Stimulated activated CD8-positive, alpha-beta memory T cell treated with anti-CD3 and anti-CD28 coated beads, Interleukin-2, amount 100 ng/mL, for 1 hour (primary cell): ENCODE results near the gene LRP5.
A peak's percentile ranks its signal among the peaks of the same experiment; 100 is the strongest.
"Not testable (repeated sequence)": the region's sequence is repeated elsewhere in the genome, so short reads cannot be mapped to it uniquely, and the experiment has no call there.

Source experiments
- DNase-seq, 2 donors: peaks; one replicate each; pipeline ENCODE4 v3.0.0-alpha.2; 2020; ENCODE audit warnings: low read depth in 2 of 2

LRP5 gene

DNA sequence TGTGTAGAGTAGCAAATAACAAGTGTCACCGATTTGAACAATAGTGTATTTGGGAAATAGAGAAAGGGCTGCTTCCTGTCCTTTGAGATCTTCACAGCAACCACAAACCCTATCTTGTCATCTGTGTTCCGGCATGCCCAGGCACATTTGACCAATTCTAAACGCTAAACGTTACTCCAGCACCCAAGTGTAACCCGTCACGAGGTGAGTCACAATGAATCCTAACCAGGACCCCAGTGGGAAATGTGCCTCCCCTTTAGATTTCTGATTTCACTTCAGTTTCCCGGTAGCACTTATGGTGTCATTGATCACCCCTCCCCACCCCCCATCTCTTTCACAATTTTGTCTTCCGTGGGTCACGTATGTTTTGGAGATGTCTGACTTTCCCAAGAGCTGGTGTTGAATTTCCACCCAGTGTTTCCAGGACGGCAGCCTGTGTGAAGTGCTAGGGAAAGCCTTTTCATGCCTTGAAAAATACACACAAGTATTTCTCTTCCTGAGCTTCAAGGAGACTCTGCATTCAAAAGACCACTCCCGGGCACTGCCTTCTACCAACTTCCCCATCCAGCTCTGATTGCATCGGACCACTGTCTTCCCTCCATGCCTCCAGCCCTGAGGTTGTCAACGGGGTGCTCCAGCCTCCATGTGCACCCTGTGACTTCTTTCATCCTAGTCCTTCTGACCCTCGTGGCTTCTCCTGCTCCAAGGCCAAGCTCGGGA lies 30.1 kb upstream of the LRP5 start:
- DNase-seq = no peak

DNA sequence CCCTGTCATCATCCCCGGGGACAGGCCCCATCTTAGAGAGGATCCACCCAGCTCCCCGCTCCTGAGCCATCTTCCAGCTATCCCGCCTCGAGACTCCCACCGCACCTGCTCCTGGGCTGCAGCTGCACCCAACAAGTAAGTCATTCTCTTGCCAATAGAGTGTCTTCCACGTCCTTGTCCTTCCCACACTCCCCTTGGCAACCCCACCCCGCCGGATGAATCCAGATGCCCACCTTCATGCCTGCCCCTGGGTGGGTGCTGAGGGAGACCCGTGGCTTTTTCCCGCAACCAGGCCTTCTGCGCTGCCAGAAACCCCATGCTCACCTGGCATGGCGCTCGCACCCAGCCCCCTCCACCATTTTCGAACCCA lies 29.5 kb upstream of the LRP5 start:
- DNase-seq = no peak

DNA sequence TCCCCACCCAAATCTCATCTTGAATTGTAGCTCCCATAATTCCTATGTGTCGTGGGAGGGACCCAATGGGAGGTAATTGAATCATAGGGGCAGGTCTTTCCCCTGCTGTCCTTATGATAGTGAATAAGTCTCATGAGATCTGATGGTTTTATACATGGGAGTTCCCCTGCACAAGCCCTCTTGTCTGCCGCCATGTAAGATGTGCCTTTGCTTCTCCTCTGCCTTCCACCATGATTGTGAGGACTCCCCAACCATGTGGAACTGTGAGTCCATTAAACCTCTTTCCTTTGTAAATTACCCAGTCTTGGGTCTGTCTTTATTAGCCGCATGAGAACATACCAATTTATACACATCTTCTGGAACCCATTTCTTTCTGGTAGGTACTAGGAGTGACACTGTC lies 27.8 kb upstream of the LRP5 start:
- not testable (repeated sequence) for DNase-seq

DNA sequence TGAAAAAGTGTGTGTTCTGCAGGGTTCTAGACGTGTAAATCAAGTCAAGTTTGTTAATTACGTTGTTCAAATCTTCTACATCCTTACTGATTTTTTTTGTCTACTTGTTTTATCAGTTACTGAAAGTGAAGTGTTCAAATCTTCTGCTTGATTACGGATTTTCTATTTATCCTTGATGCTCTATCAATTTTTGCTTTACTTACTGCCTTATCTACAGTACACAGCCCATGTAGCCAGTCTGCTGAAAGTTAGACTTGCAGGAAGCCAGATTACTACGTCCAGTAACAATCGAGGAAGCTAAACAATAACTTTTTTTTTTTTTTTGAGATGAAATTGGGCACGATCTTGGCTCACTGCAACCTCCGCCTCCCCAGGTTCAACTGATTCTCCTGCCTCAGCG lies 25.0 kb upstream of the LRP5 start:
- no peak for DNase-seq

GRCh38 chr11:68289456-68289855 lies 22.9 kb upstream of the LRP5 start:
- no peak for DNase-seq

- DNase-seq = no peak
Observed at GRCh38 chr11:68293708-68294107, 18.7 kb upstream of the LRP5 start.

DNA sequence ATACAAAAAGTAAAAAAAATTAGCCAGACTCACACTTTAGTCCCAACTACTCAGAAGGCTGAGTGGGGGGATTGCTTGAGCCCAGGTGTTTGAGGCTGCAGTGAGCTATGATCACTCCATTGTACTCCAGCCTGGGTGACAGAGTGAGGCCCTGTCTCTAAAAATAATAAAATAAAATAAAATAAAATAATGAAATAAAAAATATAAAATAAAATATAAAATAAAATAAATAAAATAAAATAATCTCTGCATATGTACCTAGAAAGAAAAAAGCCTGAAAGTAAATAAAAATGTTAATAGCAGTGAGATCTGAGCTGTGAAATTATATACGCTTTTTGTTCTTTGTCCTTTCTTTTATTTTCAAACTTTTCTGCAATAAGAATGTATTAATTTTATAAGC lies 17.1 kb upstream of the LRP5 start:
- DNase-seq = no peak

DNA sequence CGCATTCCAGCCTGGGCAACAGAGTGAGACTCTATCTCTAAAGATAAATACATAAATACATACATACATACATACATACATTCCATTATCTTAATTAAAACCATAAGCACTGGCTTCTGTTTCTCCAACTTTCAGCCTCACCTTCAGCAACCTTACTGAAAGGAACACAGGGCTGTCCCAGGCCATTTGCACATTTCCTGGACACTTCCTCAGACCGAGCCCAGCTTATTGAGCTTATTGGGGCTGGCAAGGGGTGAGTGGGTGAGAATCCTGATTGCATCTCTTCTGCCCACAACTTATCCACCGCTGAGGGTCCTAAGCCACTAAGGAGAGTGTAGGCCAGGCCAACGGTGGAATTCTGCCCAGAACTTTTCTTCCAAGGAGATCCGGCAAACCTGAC lies 16.5 kb upstream of the LRP5 start:
- DNase-seq = no peak

DNA sequence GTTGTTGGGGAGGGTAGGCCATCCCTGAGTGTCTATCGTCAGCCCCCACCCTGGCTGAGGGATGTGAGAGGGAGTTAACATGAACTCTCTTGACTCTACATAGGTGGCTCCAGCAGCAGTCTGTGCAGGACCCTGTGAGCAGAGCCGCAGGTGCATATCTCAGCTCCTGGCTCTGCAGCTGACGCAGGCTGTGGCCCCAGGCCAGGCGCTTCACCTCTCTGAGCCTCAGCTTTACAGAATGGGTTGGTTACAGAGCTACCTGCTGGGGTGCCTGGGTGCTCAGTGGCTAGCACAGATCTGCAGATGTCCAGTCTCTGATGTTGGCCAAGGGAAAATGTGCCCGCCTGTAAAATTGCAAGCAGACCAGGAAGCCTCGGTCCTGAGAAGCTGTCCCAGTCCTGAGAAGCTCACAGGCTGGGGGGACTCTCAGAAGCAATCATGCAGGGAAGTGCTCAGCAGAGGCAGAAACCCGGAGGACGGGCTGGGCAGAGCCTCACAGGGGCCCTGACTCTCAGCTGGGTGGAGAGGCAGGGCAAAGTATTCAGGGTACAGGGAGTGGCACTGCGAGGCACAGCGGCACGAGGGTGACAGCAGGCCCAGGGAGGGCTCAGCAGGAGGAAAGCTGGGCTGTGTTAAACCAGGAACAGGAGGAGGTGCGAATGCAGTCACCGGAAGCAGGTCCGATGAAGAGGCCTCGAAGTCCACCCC lies 15.9 kb upstream of the LRP5 start:
- no peak for DNase-seq

DNA sequence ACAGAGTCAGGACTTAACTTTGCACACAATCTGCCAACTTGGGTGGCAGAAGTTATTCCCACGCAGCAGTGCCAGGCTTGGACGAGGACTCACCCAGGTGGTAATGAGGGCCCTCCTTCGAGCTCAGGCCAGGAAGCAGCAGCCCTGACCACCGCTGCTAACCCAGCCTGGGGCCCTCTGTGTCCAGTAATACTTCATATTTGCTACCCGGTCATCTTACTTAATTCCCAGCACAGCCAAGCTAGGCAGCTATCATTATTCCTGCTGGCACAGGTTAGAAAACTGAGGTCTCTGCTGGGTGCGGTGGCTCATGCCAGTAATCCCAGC lies 15.4 kb upstream of the LRP5 start:
- no peak for DNase-seq

DNA sequence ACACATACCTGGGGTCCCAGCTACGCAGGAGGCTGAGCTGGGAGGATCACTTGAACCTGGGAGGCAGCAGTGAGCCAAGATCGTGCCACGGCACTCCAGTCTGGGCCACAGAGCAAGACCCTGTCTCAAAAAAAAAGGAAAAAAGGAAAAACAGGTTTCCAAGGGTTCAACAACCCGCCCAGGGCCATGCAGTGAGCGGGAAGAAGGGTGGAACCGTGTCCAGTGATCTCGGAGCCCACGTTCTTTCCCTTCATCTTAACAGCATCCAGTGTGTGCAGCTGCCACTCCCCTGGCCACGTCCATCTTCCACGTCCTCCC lies 14.9 kb upstream of the LRP5 start:
- DNase-seq = no peak

DNA sequence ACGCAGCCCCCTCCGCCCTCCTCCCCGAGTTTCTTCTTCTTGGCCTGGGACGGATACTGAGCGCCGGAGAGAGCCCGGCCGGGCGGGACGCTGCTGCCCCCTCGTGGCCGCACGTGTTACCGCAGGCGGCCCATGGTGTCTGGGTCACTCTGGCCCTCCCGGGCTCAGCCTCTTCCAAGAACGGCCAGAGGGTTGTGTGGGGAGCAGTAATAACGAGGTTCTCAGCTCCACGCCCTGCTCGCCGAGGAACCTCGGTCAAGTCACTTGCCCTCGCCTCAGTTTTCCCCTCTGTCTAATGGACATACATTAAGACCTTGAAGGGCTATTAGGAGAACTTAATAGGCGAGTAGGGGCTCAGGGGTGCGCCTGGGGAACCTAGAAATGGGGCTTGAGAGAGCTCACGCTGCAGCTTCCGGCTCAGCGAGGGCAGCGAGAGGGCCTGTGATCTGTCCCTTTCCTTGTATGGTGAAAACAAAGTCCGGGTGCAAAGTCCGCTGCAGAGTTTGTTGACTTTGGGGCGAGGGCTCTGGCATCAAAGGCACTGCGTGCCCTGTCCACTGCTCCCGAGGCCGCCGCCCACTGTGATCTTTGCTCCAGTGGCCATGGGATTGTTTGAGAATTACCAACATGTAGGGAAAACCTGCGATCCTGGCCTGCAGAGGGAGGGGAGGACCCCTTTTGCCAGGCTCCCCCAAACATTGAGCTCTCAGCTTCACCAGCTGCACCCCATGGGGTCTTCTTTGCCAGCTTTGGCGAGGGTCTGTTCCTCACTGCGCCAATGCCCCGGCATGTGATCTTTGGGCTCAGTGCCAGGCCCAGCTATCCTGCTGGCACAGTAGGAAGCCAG lies 14.4 kb upstream of the LRP5 start:
- DNase-seq = peak; percentile 43 to 51

- no peak for DNase-seq
Observed at GRCh38 chr11:68298659-68299516, 13.5 kb upstream of the LRP5 start.

GRCh38 chr11:68299517-68299879 lies 12.9 kb upstream of the LRP5 start:
- not testable (repeated sequence) for DNase-seq

GRCh38 chr11:68300076-68300830 lies 12.1 kb upstream of the LRP5 start:
- DNase-seq = no peak

DNA sequence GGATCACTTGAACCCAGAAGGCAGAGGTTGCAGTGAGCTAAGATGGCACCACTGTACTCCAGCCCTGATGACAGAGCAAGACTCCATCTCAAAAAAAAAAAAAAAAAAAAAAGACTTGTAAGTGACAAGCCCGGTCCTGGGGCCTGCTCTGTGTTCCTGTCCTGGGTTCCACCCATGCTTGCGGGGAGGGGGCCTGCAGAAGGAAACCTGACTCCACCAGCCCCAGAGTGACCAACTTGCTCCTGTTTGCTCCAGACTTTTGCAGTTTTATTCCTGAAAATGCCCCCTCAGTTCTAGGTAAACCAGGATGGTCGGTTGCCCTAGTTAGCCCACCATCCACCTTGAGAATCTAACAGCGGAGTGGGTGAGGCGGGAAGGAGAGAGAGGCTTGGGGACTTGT lies 10.1 kb upstream of the LRP5 start:
- DNase-seq = no peak

GRCh38 chr11:68302670-68303069 lies 9.7 kb upstream of the LRP5 start:
- no peak for DNase-seq

DNA sequence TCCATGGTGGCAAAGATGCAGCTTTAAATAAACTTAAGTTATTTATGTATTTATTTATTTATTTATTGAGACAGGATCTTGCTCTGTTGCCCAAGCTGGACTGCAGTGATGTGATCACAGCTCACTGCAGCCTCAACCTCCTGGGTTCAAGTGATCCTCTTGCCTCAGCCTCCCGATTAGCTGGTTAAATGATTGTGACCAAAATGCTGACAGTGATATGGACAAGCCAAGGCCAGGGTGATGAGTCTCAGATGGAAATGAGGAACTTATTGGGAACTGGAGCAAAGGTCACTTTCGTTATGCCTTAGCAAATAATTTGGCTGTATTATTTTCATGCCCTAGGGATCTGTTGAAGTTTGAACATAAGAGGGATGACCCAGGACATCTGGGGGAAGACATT lies 9.3 kb upstream of the LRP5 start:
- DNase-seq = no peak

DNA sequence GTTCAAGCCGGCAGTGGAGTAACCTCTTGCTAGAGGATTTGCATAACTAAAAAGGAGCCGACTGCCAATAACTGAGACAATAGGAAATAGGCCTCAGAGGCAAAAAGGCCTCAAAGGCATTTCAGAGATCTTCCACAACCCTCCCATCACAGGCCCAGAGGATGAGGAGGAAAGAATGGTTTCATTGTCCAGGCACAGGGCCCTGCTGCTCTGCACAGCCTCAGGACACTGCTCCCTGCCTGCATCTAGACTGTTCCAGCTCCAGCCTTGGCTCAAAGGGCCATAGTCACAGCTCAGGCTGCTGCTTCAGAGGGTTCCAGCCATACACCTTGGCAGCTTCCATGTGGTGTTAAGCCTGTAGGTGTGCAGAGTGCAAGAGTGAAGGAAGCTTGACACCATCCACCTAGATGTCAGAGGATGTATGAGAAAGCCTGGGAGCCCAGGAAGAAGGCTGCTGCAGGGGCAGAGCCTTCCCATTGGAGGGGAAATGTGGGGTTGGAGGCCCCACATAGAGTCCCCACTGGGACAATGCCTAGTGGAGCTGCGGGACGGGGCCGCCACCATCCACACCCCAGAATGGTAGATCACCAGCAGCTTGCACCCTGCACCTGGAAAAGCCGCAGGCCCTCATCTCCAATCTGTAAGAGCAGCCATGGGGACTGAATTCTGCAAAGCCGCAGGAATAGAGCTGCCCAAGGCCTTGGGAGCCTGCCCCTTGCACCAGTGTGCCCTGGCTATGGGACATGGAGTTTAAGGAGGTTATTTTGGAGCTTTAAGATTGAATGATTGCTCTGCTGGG lies 8.2 kb upstream of the LRP5 start:
- no peak for DNase-seq

- DNase-seq = no peak
Observed at GRCh38 chr11:68306636-68307035, 5.8 kb upstream of the LRP5 start.

- no peak for DNase-seq
Observed at GRCh38 chr11:68308068-68308467, 4.3 kb upstream of the LRP5 start.
